ENCODE measurements around the gene ANKRD42. TPM values are rescaled to one million over a fixed set of nuclear protein-coding genes. Genes with fewer than 3 reads are reported as not detected.

ANKRD42 gene
- total and polyA plus RNA-seq, 9 of the 15 experiments (the other 6 are each of a cell fraction or from before 2014, with no cell fraction given): 2.8 to 9.1 (median 6.1) TPM

DNA sequence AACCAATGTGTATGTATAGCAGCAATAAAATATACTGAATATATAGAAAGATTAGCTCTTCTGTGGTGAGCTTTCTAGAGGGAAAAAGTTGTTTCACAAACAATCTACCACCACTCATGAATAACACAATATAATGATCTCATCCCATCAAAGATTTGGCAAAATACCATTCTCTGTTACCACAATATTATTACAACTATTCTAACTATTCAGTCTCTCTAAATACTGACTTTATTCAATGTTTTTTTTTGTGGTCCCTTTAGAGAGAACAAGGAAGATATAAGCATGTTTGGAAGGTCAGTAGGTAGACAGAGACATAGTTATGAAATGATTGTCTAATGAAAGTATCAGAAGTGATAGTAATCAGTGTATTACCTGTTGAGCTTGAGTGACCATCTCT lies 84.8 kb downstream of the ANKRD42 start:
- in situ Hi-C loops (cut with MboI): no loop called here
- H3K4me3 ChIP-seq: no peak overlapping the region
- BruUV-seq (replicated peaks): no TSS peak
- no peaks in the 10 kb centered on the region for H3K9me3 ChIP-seq (replicated peaks; ENCODE audit: control insufficient read depth, insufficient read depth, low read depth, low read length)
- H3K27ac ChIP-seq (ENCODE audit: extremely low read depth, low read depth, low read length): no peak overlapping the region
- DNase-seq (ENCODE audit: extremely low read depth in 1 of 4, low spot score in 3 of 4) (no peak), ATAC-seq (no peak), FAIRE-seq (no peak)
- no peaks in the 10 kb centered on the region for H4K20me1 ChIP-seq (replicated peaks; ENCODE audit: control insufficient read depth, insufficient read depth, low read length)
- no peak overlapping the region for H3K4me2 ChIP-seq (ENCODE audit: insufficient read depth, low read length)
- H3K4me1 ChIP-seq (replicated peaks in 1 of 2; ENCODE audit: control insufficient read depth in 2 of 2, insufficient read depth in 2 of 2, low read length in 2 of 2): no peaks in the 10 kb centered on the region
- H3K36me3 ChIP-seq (ENCODE audit: control insufficient read depth, insufficient read depth, low read length): peaks cover 51% of the 10 kb centered on the region; the same call in 2 of the 3 replicates
- no peaks in the 10 kb centered on the region for H3K27me3 ChIP-seq (ENCODE audit: control insufficient read depth in 2 of 2, insufficient read depth in 2 of 2, low read length in 2 of 2)
- H3K79me2 ChIP-seq (ENCODE audit: control insufficient read depth, insufficient read depth, low read length): 0 out of 3 replicates have a peak, but pooled peaks cover 5% of the 10 kb centered on the region
- H3K9ac ChIP-seq (ENCODE audit: insufficient read depth in 1 of 2, low read depth in 2 of 2, low read length in 2 of 2): no peak overlapping the region
- no peak overlapping the region for H2AFZ ChIP-seq (ENCODE audit: low read depth, low read length)
- ChIA-PET CTCF (ENCODE audit: low intra/inter-chr PET ratio) (no interaction called here), POLR2A (interaction anchor here (1.5 kb wide), 1 partner anchor 12 kb away, joined by 3 read pairs; no protein-coding TSS in a partner anchor)
- intact Hi-C loops (cut with micrococcal nuclease): no loop called here
- no peaks in the 10 kb centered on the region for H3K9me1 ChIP-seq (ENCODE audit: control insufficient read depth, insufficient read depth, low read length)
- TF ChIP-seq ZNF239 (CRISPR knock-in tag; IDR thresholded peaks at IDR 0.05) (no peak), GMEB1 (CRISPR knock-in tag; IDR thresholded peaks at IDR 0.05) (no peak), ZBTB26 (CRISPR knock-in tag; IDR thresholded peaks at IDR 0.05) (no peak), ZNF133 (CRISPR knock-in tag; IDR thresholded peaks at IDR 0.05) (no peak), TGIF2 (CRISPR knock-in tag; IDR thresholded peaks at IDR 0.05) (no peak), GATAD2A (IDR thresholded peaks at IDR 0.05) (no peak), ELK1 (CRISPR knock-in tag; IDR thresholded peaks at IDR 0.05) (no peak), HNRNPLL (IDR thresholded peaks at IDR 0.05; ENCODE audit: low read depth, low read length, poor library complexity, severe bottlenecking) (no peak), ZEB2 (IDR thresholded peaks at IDR 0.05) (no peak), ELF4 (CRISPR knock-in tag; IDR thresholded peaks at IDR 0.05) (no peak), GTF2E2 (tag; IDR thresholded peaks at IDR 0.05) (no peak)
- TF ChIP-seq, protein P1, sequence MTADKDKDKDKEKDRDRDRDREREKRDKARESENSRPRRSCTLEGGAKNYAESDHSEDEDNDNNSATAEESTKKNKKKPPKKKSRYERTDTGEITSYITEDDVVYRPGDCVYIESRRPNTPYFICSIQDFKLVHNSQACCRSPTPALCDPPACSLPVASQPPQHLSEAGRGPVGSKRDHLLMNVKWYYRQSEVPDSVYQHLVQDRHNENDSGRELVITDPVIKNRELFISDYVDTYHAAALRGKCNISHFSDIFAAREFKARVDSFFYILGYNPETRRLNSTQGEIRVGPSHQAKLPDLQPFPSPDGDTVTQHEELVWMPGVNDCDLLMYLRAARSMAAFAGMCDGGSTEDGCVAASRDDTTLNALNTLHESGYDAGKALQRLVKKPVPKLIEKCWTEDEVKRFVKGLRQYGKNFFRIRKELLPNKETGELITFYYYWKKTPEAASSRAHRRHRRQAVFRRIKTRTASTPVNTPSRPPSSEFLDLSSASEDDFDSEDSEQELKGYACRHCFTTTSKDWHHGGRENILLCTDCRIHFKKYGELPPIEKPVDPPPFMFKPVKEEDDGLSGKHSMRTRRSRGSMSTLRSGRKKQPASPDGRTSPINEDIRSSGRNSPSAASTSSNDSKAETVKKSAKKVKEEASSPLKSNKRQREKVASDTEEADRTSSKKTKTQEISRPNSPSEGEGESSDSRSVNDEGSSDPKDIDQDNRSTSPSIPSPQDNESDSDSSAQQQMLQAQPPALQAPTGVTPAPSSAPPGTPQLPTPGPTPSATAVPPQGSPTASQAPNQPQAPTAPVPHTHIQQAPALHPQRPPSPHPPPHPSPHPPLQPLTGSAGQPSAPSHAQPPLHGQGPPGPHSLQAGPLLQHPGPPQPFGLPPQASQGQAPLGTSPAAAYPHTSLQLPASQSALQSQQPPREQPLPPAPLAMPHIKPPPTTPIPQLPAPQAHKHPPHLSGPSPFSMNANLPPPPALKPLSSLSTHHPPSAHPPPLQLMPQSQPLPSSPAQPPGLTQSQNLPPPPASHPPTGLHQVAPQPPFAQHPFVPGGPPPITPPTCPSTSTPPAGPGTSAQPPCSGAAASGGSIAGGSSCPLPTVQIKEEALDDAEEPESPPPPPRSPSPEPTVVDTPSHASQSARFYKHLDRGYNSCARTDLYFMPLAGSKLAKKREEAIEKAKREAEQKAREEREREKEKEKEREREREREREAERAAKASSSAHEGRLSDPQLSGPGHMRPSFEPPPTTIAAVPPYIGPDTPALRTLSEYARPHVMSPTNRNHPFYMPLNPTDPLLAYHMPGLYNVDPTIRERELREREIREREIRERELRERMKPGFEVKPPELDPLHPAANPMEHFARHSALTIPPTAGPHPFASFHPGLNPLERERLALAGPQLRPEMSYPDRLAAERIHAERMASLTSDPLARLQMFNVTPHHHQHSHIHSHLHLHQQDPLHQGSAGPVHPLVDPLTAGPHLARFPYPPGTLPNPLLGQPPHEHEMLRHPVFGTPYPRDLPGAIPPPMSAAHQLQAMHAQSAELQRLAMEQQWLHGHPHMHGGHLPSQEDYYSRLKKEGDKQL (CRISPR knock-in tag; IDR thresholded peaks at IDR 0.05; ENCODE audit: borderline replicate concordance): no peak
- TF ChIP-seq, protein P2, sequence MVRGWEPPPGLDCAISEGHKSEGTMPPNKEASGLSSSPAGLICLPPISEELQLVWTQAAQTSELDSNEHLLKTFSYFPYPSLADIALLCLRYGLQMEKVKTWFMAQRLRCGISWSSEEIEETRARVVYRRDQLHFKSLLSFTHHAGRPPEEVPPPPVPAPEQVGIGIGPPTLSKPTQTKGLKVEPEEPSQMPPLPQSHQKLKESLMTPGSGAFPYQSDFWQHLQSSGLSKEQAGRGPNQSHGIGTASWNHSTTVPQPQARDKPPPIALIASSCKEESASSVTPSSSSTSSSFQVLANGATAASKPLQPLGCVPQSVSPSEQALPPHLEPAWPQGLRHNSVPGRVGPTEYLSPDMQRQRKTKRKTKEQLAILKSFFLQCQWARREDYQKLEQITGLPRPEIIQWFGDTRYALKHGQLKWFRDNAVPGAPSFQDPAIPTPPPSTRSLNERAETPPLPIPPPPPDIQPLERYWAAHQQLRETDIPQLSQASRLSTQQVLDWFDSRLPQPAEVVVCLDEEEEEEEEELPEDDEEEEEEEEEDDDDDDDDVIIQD (CRISPR knock-in tag; IDR thresholded peaks at IDR 0.05): no peak
